ENCODE data around the gene COL6A2.

The COL6A2 gene

DNA sequence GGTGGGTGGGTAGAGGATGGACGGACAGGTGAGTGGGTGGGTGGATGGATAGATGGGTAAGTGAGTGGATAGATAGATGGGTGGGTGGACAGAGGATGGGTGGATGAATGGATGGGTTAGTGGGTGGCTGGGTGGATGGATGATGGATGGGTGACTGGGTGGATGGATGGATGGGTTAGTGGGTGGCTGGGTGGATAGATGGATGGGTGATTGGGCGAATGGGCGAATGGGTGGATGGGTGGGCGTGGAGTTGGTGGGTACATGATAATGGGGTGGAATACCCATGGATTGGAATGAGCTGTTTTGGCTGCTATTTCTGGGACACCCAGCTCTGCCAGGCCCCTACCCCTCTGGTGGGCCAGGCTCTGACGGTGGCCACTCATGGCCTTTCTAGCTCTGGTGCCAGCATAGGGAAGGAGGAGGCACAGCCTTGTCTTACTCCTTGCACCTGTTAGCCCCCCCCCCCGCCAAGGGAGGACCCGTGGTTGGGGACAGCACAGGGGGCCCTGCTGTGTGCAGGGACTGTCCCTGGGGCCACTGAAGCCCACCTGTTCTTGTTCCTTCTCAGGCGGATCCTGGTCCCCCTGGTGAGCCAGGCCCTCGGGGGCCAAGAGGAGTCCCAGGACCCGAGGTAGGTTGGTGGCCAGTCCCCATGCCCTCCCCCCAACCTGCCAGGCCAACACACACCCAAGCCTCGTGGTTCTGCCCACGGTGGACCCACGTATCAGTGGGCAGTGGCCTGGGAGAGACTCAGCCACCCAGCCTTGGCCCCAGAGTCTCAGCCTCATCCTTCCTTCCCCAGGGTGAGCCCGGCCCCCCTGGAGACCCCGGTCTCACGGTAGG lies 26.4 kb downstream of the COL6A2 start:
- no peak for DNase-seq (ENCODE audit: extremely low spot score)

DNA sequence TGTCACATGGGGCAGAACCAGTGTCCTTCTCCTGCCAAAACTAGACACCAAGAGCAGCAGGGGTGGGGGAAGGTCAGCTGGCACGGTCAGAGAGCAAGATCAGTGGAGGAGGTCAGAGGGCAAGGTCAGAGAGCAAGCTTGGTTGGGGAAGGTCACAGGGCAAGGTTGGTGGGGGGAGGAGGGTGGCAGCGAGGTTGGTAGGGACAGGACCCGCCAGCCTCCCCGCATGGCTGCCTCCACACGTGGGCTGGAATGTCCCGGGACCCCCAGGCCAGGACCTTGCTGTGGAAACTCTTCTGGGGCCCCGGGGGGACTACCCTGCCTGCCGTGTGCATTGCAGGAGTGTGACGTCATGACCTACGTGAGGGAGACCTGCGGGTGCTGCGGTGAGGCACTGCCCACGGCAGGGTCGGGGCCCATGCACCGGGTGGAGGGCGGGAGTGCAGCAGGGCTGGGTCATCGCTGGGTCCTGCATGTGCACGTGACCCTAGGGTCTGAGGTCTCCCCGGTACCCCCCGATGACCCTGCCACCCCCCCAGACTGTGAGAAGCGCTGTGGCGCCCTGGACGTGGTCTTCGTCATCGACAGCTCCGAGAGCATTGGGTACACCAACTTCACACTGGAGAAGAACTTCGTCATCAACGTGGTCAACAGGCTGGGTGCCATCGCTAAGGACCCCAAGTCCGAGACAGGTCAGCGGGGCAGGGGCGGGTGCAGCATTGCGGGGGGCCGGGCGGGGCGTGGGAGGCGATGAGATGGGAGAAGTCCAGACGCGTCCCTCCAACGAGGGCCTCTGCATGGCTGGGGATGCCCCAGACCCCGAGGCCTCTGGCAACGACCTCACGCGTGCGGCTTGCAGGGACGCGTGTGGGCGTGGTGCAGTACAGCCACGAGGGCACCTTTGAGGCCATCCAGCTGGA lies 27.3 kb downstream of the COL6A2 start:
- POLR2A ChIA-PET: no interaction called here

More for the DNA sequence above, 26.4 kb downstream of the COL6A2 start:
- TF ChIP-seq, protein P1, sequence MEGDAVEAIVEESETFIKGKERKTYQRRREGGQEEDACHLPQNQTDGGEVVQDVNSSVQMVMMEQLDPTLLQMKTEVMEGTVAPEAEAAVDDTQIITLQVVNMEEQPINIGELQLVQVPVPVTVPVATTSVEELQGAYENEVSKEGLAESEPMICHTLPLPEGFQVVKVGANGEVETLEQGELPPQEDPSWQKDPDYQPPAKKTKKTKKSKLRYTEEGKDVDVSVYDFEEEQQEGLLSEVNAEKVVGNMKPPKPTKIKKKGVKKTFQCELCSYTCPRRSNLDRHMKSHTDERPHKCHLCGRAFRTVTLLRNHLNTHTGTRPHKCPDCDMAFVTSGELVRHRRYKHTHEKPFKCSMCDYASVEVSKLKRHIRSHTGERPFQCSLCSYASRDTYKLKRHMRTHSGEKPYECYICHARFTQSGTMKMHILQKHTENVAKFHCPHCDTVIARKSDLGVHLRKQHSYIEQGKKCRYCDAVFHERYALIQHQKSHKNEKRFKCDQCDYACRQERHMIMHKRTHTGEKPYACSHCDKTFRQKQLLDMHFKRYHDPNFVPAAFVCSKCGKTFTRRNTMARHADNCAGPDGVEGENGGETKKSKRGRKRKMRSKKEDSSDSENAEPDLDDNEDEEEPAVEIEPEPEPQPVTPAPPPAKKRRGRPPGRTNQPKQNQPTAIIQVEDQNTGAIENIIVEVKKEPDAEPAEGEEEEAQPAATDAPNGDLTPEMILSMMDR (IDR thresholded peaks at IDR 0.05; ENCODE audit: control extremely low read depth, extremely low read depth, low read depth, missing control alignments): no peak
- ChIA-PET CTCF (interaction anchor here (0.9 kb wide), 1 partner anchor 19 kb away, joined by 3 read pairs; no protein-coding TSS in a partner anchor), POLR2A (no interaction called here)

GRCh38 chr21:46125846-46126301 lies 28.0 kb downstream of the COL6A2 start:
- TF ChIP-seq, protein P1 (IDR thresholded peaks at IDR 0.05; ENCODE audit: control extremely low read depth, extremely low read depth, low read depth, missing control alignments): no peak
- DNase-seq (ENCODE audit: extremely low spot score): no peak
- POLR2A ChIA-PET: no interaction called here
- CTCF ChIA-PET: no interaction called here

More for the DNA sequence above, 27.3 kb downstream of the COL6A2 start:
- TF ChIP-seq, protein P1 (IDR thresholded peaks at IDR 0.05; ENCODE audit: control extremely low read depth, extremely low read depth, low read depth, missing control alignments): no peak
- no peak for DNase-seq (ENCODE audit: extremely low spot score)
- CTCF ChIA-PET: interaction anchor here (0.9 kb wide), 1 partner anchor 18 kb away, joined by 3 read pairs; no protein-coding TSS in a partner anchor

GRCh38 chr21:46126309-46127238 lies 28.7 kb downstream of the COL6A2 start:
- ChIA-PET CTCF (no interaction called here), POLR2A (no interaction called here)
- DNase-seq (ENCODE audit: extremely low spot score): no peak
- TF ChIP-seq, protein P1 (IDR thresholded peaks at IDR 0.05; ENCODE audit: control extremely low read depth, extremely low read depth, low read depth, missing control alignments): no peak

DNA sequence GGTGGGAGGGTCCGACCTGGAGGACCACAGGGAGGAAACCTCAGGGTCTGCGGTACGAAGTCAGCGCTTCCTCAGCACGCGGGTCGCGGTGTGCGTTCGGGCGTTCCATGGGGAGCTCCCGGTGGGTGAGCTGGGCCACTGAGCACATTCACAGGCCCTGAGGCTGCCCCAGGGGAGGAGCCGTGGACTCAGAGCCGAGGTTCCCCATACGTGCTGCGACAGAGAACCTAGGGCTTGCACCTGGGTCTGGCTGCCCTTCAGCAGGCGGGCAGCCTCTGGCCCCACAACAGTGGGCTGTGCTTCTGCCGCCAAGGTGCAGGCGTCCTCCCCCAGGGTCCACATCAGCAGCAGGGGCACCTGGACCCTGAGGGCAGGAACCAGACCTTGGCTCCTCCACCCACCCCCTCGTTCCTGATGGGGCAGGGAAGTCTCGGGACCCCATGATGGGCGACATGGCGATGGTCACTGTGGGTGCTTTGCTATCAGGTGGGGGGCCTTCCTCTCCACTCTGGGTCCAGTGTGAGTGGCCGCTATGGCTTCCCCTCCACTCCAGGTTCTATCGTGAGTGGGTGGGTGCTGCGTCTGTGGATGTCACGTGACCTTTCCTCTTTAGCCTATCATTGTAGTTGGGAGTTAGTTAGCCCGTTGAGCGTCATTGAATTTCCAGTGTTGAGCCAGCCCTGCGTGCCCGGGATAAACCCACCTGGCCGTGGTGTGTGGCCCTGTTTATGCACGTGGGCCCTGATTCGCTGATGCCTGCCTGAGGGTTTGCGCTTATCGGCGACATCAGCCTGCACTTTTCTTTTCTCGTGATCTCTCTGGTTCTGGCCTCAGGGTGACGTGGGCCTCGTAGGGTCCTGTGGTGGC lies 29.6 kb downstream of the COL6A2 start:
- ChIA-PET CTCF (no interaction called here), POLR2A (no interaction called here)
- TF ChIP-seq, protein P1 (IDR thresholded peaks at IDR 0.05; ENCODE audit: control extremely low read depth, extremely low read depth, low read depth, missing control alignments): no peak
- no peak for DNase-seq (ENCODE audit: extremely low spot score)

Data from GM10248 (cell line).